ENCODE results near the gene ABTB1. TPM values are rescaled to one million over a fixed set of nuclear protein-coding genes. Genes with fewer than 3 reads are reported as not detected.

ABTB1 gene
- total RNA-seq, 3 donors from 2014 or later (not counting 1 experiment from before 2014, with no cell fraction given), result 98.8 to 127 (median 107) TPM

DNA sequence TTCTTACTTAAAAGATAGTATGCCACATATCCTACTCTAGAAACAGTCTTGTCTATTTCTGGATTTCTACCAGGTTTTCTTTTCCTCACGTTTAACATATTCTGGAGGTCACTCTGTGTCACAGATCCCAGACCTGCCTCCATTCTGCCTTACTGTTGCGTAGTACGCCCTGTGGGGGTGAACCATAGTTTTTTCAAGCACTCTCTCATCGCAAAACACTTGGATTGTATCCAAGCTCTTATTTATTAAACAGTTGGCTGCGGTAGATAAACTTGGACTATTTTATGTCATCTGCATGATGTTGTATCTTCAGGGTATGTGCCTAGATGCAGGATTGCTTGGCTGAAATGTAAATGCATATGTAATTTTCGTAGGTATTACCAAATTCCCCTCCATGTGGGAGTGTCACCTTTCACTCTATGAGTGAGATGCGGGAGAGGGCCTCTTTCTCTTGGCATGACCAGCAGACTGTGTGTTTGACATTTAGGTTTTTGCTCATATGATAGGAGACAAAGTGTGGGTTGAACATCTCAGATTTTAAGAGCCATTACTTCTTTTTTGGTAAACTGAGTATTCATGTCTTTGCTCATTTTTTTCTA, 55.8 kb downstream of the ABTB1 start:
- ATAC-seq, result no peak
- WGBS (ENCODE audit: insufficient coverage), result 88% methylated on average over 7 of the region's 7 CpGs
- Mint-ChIP-seq H3K27me3 (ENCODE audit: low read depth in 2 of 2) (peaks cover 0 to 6% of the 10 kb centered on the region in 2 donors), H3K4me1 (no peaks in the 10 kb centered on the region), H3K36me3 (no peaks in the 10 kb centered on the region), H3K4me3 (no peak overlapping the region), H3K27ac (no peak overlapping the region), H3K9me3 (no peaks in the 10 kb centered on the region)
- H3K27ac ChIP-seq (ENCODE audit: low read length), result no peak overlapping the region
- no peak for DNase-seq
- TF ChIP-seq CTCF (IDR thresholded peaks at IDR 0.05), result no peak
- H3K27me3 ChIP-seq (ENCODE audit: control insufficient read depth, insufficient read depth, low read length), result no peaks in the 10 kb centered on the region
- H3K36me3 ChIP-seq (ENCODE audit: control insufficient read depth, insufficient read depth, low read length), result no peaks in the 10 kb centered on the region
- H3K4me1 ChIP-seq (ENCODE audit: control insufficient read depth, insufficient read depth, low read length), result peaks cover 9% of the 10 kb centered on the region
- no peak overlapping the region for H3K4me3 ChIP-seq (ENCODE audit: low read length)
- H3K9me3 ChIP-seq (ENCODE audit: control insufficient read depth, insufficient read depth, low read length), result no peaks in the 10 kb centered on the region
- intact Hi-C loops (cut with micrococcal nuclease), result no loop called here

DNA sequence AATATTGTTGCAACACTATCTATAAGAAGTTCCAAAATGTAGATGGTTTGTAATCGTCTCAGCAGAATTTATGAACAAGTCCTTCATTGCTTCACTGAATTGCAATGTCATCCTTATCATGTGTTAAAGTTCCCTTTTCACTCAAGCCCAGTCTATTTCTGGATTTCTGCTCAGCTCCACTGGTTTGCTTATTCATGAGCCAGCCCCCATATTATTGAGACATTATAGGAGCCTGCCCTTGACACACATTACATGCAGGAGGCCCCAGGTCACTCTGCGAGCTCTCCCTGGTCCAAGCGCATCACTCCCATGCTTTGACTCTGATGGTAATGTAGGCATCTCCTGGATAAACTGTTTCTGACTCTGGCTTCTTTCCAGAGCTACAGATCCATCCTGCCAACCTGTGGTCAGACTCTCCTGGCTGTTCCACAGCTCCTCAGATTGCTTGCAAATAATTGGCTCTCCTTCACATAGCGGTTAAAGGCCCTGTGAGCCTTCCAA, 56.9 kb downstream of the ABTB1 start:
- Histone ChIP-seq H3K27ac (ENCODE audit: low read length) (no peak overlapping the region), H3K36me3 (ENCODE audit: control insufficient read depth, insufficient read depth, low read length) (no peaks in the 10 kb centered on the region), H3K4me1 (ENCODE audit: control insufficient read depth, insufficient read depth, low read length) (peaks cover 15% of the 10 kb centered on the region), H3K9me3 (ENCODE audit: control insufficient read depth, insufficient read depth, low read length) (no peaks in the 10 kb centered on the region), H3K4me3 (ENCODE audit: low read length) (no peak overlapping the region), H3K27me3 (ENCODE audit: control insufficient read depth, insufficient read depth, low read length) (no peaks in the 10 kb centered on the region)
- no peak overlapping the region for H3K27ac Mint-ChIP-seq
- ATAC-seq (peak in 1 of 3 donors; percentile 44), DNase-seq (no peak)
- no peaks in the 10 kb centered on the region for H3K36me3 Mint-ChIP-seq
- 70% methylated on average over 4 of the region's 4 CpGs for WGBS (ENCODE audit: insufficient coverage)
- intact Hi-C loops (cut with micrococcal nuclease), result no loop called here
- no peaks in the 10 kb centered on the region for H3K9me3 Mint-ChIP-seq
- H3K4me1 Mint-ChIP-seq, result no peaks in the 10 kb centered on the region
- no peak for TF ChIP-seq CTCF (IDR thresholded peaks at IDR 0.05)
- no peak overlapping the region for H3K4me3 Mint-ChIP-seq
- peaks cover 3 to 6% of the 10 kb centered on the region in 2 donors for H3K27me3 Mint-ChIP-seq (ENCODE audit: low read depth in 2 of 2)

GRCh38 chr3:127730171-127730570, 57.4 kb downstream of the ABTB1 start:
- no peak overlapping the region for H3K27ac ChIP-seq (ENCODE audit: low read length)
- H3K9me3 ChIP-seq (ENCODE audit: control insufficient read depth, insufficient read depth, low read length), result no peaks in the 10 kb centered on the region
- TF ChIP-seq CTCF (IDR thresholded peaks at IDR 0.05), result no peak
- Mint-ChIP-seq H3K27ac (no peak overlapping the region), H3K36me3 (no peaks in the 10 kb centered on the region), H3K4me1 (no peaks in the 10 kb centered on the region), H3K4me3 (no peak overlapping the region), H3K27me3 (ENCODE audit: low read depth in 2 of 2) (peaks cover 3 to 8% of the 10 kb centered on the region in 2 donors), H3K9me3 (no peaks in the 10 kb centered on the region)
- H3K4me1 ChIP-seq (ENCODE audit: control insufficient read depth, insufficient read depth, low read length), result peaks cover 19% of the 10 kb centered on the region
- no peak for ATAC-seq
- WGBS (ENCODE audit: insufficient coverage), result 92% methylated on average over 8 of the region's 8 CpGs
- intact Hi-C loops (cut with micrococcal nuclease), result no loop called here
- no peak for DNase-seq
- H3K4me3 ChIP-seq (ENCODE audit: low read length), result no peak overlapping the region
- no peaks in the 10 kb centered on the region for H3K36me3 ChIP-seq (ENCODE audit: control insufficient read depth, insufficient read depth, low read length)
- H3K27me3 ChIP-seq (ENCODE audit: control insufficient read depth, insufficient read depth, low read length), result no peaks in the 10 kb centered on the region

Other genes with a start within 250 kb of the ABTB1 start
- 10 to 100 TPM; 15.4 to 22.7 (median 22.1) TPM for gene TPRA1, start 82.2 kb upstream of the ABTB1 start, total RNA-seq
- gene MCM2, start 74.5 kb upstream of the ABTB1 start, total RNA-seq, result 10 to 100 TPM; 18.8 to 21.4 (median 20.4) TPM
- gene PODXL2, start 43.8 kb upstream of the ABTB1 start, total RNA-seq, result 1 to 10 TPM; 2.2 to 3.5 (median 2.7) TPM
- gene MGLL, start 149.6 kb downstream of the ABTB1 start, total RNA-seq, result 1 to 10 TPM; 2.7 to 4.6 (median 3.0) TPM
- under 1 TPM in 1 of 3 donors, not detected in 2; 0.12 TPM for gene KBTBD12, start 242.3 kb downstream of the ABTB1 start, total RNA-seq